Smooth muscle cell (in vitro differentiated cells): ENCODE measurements around the gene NPHP4. TPM values are rescaled to one million over a fixed set of nuclear protein-coding genes. Genes with fewer than 3 reads are reported as not detected.
"Not testable (repeated sequence)": the region's sequence is repeated elsewhere in the genome, so short reads cannot be mapped to it uniquely, and the experiment has no call there.

ENCODE experiments used
- DNase-seq: peaks from one replicate; lab custom pipeline; 2025; ENCODE audit not compliant: unreplicated experiment; lab: John Stamatoyannopoulos, UW
- H2AFZ ChIP-seq: fragments of 200-600 bp; sonication (generic); 2 replicates; pipeline ENCODE4 v1.6.0; 2016; ENCODE audit warnings: antibody characterized with exemption, low read depth, mild to moderate bottlenecking
- H3F3A ChIP-seq: fragments of 200-600 bp; sonication (generic); 2 replicates; pipeline ENCODE4 v1.6.0; 2017; ENCODE audit warnings: antibody characterized with exemption, low read depth
- H3K27ac ChIP-seq: fragments of 200-600 bp; sonication (generic); 2 replicates; pipeline ENCODE4 v1.5.1; 2016; ENCODE audit warnings: low read depth, mild to moderate bottlenecking
- H3K27me3 ChIP-seq: fragments of 200-600 bp; sonication (generic); 2 replicates; pipeline ENCODE4 v1.6.1; 2016; ENCODE audit warnings: low read depth, mild to moderate bottlenecking
- H3K36me3 ChIP-seq: fragments of 200-600 bp; sonication (generic); 2 replicates; pipeline ENCODE4 v1.5.1; 2016; ENCODE audit warnings: low read depth
- H3K4me1 ChIP-seq: fragments of 200-600 bp; sonication (generic); 2 replicates; pipeline ENCODE4 v1.5.1; 2016; ENCODE audit warnings: low read depth
- H3K4me2 ChIP-seq: fragments of 200-600 bp; sonication (generic); 2 replicates; pipeline ENCODE4 v1.6.0; 2016; ENCODE audit warnings: mild to moderate bottlenecking
- H3K4me3 ChIP-seq: fragments of 200-600 bp; sonication (generic); 2 replicates; pipeline ENCODE4 v1.5.1; 2016; ENCODE audit warnings: mild to moderate bottlenecking
- H3K79me2 ChIP-seq: fragments of 200-600 bp; sonication (generic); 2 replicates; pipeline ENCODE4 v1.6.0; 2016; ENCODE audit warnings: low read depth, mild to moderate bottlenecking
- H3K9ac ChIP-seq: fragments of 200-600 bp; sonication (generic); 2 replicates; pipeline ENCODE4 v1.6.0; 2016; ENCODE audit warnings: low read depth
- H3K9me3 ChIP-seq: fragments of 200-600 bp; sonication (generic); replicated peaks from 2 replicates; pipeline ENCODE4 v1.5.1; 2016; ENCODE audit warnings: low read depth
- H4K20me1 ChIP-seq: fragments of 200-600 bp; sonication (generic); 2 replicates; pipeline ENCODE4 v1.6.0; 2016; ENCODE audit warnings: low read depth
- WGBS: methylation state at CpG from one replicate; pipeline ENCODE4 v1.1.7; 2016; ENCODE audit warnings: low lambda C conversion rate; 5-methylcytosine and 5-hydroxymethylcytosine counted together
- polyA plus RNA-seq: library from polyadenylated mRNA; unstranded; fragments of >200 nt; fragmentation: Nextera tagmentation; extraction: Ambion mirVana; gene quantifications from 2 replicates; pipeline ENCODE4 v1.2.1, GENCODE V29; 2016
- total RNA-seq: library from RNA; depleted of rRNA; stranded (reverse); fragments of >200 nt; gene quantifications from 2 replicates; pipeline ENCODE4 v1.2.3, GENCODE V29; 2014
- TF ChIP-seq, protein P1 (sequence below): fragments of 200-600 bp; sonication (generic); IDR thresholded peaks from 2 replicates; pipeline ENCODE4 v1.5.1; 2017; ENCODE audit warnings: borderline replicate concordance, mild to moderate bottlenecking, antibody characterized with exemption; ENCODE audit not compliant: insufficient read depth, poor library complexity, severe bottlenecking

The NPHP4 gene
- total and polyA plus RNA-seq, 2 experiments from 2014 or later, result 5.4 to 8.4 TPM

DNA sequence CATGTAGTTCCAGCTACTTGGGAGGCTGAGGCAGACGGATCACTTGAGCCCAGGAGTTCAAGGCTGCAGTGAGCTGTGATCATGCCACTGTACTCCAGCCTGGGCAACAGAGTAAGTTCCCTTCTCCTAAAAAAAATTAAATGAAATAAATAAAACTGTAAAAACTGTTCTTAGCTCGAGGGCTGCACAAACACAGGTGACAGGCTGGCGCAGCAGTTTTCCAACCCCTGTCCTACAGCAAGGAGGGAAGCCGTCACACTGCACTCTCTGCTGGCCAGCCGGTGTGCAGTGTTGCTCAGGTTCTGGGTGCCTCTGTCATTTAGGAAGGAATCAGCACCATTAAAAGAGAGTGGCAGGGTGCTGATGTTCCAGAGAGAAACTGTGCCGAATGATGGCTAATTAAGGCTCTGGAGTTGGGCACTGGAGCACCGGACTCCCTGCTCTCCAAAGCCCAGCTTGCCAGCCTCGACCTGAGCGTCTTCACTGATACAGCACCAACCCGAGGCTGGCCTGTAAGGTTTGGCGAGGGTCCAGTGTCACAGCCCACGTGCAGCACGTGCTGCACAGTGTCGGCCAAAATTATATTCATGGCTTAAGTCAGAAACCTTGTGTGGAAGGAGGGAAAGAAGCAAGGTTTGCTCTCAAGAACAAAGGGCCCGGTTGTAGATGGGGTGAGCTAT is 27.1 kb upstream of the NPHP4 start:
- no peaks in the 10 kb centered on the region for H3F3A ChIP-seq
- no peaks in the 10 kb centered on the region for H3K79me2 ChIP-seq
- H3K27ac ChIP-seq, result no peak overlapping the region
- no peaks in the 10 kb centered on the region for H3K27me3 ChIP-seq
- H3K9ac ChIP-seq, result no peak overlapping the region
- no peaks in the 10 kb centered on the region for H4K20me1 ChIP-seq
- no peak for DNase-seq
- H2AFZ ChIP-seq, result no peak overlapping the region
- H3K4me1 ChIP-seq, result no peaks in the 10 kb centered on the region
- no peak overlapping the region for H3K4me2 ChIP-seq
- H3K36me3 ChIP-seq, result no peaks in the 10 kb centered on the region
- 90% methylated on average over 15 of the region's 15 CpGs for WGBS
- no peak overlapping the region for H3K4me3 ChIP-seq
- H3K9me3 ChIP-seq, result no peaks in the 10 kb centered on the region
- TF ChIP-seq, protein P1, sequence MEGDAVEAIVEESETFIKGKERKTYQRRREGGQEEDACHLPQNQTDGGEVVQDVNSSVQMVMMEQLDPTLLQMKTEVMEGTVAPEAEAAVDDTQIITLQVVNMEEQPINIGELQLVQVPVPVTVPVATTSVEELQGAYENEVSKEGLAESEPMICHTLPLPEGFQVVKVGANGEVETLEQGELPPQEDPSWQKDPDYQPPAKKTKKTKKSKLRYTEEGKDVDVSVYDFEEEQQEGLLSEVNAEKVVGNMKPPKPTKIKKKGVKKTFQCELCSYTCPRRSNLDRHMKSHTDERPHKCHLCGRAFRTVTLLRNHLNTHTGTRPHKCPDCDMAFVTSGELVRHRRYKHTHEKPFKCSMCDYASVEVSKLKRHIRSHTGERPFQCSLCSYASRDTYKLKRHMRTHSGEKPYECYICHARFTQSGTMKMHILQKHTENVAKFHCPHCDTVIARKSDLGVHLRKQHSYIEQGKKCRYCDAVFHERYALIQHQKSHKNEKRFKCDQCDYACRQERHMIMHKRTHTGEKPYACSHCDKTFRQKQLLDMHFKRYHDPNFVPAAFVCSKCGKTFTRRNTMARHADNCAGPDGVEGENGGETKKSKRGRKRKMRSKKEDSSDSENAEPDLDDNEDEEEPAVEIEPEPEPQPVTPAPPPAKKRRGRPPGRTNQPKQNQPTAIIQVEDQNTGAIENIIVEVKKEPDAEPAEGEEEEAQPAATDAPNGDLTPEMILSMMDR, result no peak

DNA sequence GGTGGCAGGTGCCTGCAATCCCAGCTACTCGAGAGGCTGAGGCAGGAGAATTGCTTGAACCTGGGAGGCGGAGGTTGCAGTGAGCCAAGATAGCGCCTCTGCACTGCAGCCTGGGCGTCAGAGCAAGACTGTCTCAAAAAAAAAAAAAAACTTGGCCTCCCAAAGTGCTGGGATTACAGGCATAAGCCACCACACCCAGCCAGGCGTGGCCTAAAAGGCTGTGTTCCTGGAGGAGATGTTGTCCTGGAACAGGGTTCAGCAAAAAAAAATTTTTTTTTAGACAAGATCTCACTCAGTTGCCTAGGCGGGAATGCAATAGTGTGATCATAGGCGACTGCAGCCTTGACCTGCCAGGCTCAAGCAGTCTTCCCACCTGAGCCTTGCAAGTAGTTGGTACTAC is 25.4 kb upstream of the NPHP4 start:
- H3K9ac ChIP-seq, result not testable (repeated sequence)
- WGBS, result 89% methylated on average over 7 of the region's 7 CpGs

DNA sequence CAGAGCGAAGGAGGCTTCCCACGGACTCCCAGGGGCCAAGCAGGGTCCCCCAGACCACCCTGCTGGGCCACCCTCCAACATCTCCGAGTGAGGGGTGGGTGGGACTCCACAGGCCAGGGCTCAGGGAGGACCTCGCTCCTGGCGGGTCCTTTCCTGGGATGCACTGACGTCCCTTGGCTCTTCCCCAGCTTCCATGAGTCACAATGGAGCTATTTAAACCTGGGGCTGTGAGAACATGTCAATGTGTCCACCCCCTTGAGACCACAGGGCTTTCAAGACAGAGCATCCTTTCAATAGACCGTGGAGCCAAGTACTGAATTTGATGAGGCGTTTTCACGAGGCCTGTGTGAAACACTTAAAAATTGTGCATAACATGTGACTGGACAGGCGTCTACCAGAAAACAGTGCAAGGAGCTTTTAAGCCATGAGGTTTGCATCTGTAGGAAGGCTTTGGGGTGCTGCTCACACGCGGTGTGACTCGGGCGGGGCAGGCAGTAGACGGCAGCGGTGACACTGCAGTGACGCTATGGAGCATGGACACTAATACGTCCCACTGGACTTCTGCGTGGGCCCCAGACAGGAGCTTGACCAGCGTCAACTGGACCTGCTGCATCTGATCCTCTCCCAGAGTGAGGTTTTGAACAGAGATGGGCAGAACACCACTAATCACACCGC is 24.1 kb upstream of the NPHP4 start:
- H3K4me3 ChIP-seq, result no peak overlapping the region
- no peaks in the 10 kb centered on the region for H3K27me3 ChIP-seq
- no peaks in the 10 kb centered on the region for H3K4me1 ChIP-seq
- H2AFZ ChIP-seq, result no peak overlapping the region
- no peaks in the 10 kb centered on the region for H3K79me2 ChIP-seq
- DNase-seq, result no peak
- no peaks in the 10 kb centered on the region for H3K9me3 ChIP-seq
- no peak overlapping the region for H3K27ac ChIP-seq
- no peaks in the 10 kb centered on the region for H4K20me1 ChIP-seq
- TF ChIP-seq, protein P1, result no peak
- no peaks in the 10 kb centered on the region for H3F3A ChIP-seq
- WGBS, result 87% methylated on average over 21 of the region's 21 CpGs
- no peak overlapping the region for H3K4me2 ChIP-seq
- H3K36me3 ChIP-seq, result no peaks in the 10 kb centered on the region
- H3K9ac ChIP-seq, result no peak overlapping the region

More for the DNA sequence above, 25.4 kb upstream of the NPHP4 start:
- H3K4me2 ChIP-seq, H3F3A ChIP-seq, H3K9me3 ChIP-seq, H3K4me1 ChIP-seq, H3K4me3 ChIP-seq, H3K27me3 ChIP-seq, DNase-seq, H3K79me2 ChIP-seq, H4K20me1 ChIP-seq, H3K36me3 ChIP-seq, H2AFZ ChIP-seq, H3K27ac ChIP-seq: not testable (repeated sequence)

DNA sequence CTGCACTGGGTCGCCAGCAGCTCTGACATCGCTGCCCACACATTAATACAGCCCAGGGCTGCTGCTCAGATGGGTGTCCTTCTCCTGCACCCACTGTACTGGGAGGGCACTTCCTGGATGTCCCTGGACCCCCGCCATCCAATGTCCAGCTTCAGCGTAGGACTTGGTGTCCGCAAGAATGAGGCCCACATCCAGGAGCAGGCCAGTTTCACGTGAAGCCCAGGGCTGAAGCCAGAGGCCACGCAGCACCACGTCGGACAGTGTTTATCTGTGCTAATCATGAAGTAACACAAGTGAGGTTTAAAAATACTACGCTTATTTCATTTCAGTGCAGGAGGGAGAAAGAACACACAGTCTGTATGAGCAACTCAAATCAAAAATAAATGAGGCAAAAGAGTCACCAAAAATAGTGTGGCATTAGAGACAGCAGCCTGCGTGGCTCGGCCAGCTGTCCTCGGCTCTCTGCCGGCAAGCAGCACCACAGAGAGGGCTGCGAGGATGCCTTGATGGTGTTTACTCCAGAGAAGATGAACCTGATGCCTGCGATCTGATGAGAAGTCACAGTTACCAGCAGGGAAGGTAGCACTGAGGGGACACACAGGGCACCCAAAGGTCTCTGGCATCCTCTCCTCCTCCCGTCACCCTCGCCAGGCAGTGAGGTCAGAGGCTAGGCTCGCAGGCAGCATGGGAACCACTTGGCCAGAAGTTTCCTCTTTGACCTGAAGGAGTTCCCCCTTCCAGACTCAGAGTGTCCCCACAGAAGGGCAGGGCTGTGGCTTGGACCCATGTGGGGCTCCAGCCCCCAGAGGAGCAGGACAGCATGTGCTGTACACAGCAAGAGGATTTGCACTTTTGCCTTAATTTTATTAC is 22.1 kb upstream of the NPHP4 start:
- no peaks in the 10 kb centered on the region for H3K4me1 ChIP-seq
- no peak overlapping the region for H2AFZ ChIP-seq
- H3K4me2 ChIP-seq, result no peak overlapping the region
- H3K27ac ChIP-seq, result no peak overlapping the region
- no peak for DNase-seq
- no peaks in the 10 kb centered on the region for H3K27me3 ChIP-seq
- no peaks in the 10 kb centered on the region for H3F3A ChIP-seq
- no peaks in the 10 kb centered on the region for H4K20me1 ChIP-seq
- H3K9me3 ChIP-seq, result no peaks in the 10 kb centered on the region
- TF ChIP-seq, protein P1, result no peak
- no peak overlapping the region for H3K4me3 ChIP-seq
- H3K79me2 ChIP-seq, result no peaks in the 10 kb centered on the region
- H3K9ac ChIP-seq, result no peak overlapping the region
- no peaks in the 10 kb centered on the region for H3K36me3 ChIP-seq
- 92% methylated on average over 19 of the region's 19 CpGs for WGBS
